Chondrocyte (in vitro differentiated cells): ENCODE measurements around the gene STYXL2. TPM values are rescaled to one million over a fixed set of nuclear protein-coding genes. Genes with fewer than 3 reads are reported as not detected.

Source experiments
- DNase-seq: peaks from one replicate; pipeline ENCODE4 v3.0.0; 2021; ENCODE audit warnings: mixed read lengths, low spot score
- H3K27ac Mint-ChIP-seq: one replicate; pipeline ENCODE4 v1.8.0; 2021; ENCODE audit warnings: mild to moderate bottlenecking, moderate library complexity, mixed read lengths; ENCODE audit not compliant: unreplicated experiment
- H3K27me3 Mint-ChIP-seq: 2 replicates; pipeline ENCODE4 v1.8.0; 2021; ENCODE audit warnings: low read depth, mixed read lengths
- H3K36me3 Mint-ChIP-seq: 2 replicates; pipeline ENCODE4 v1.8.0; 2021; ENCODE audit warnings: low read depth, mixed read lengths
- H3K4me1 Mint-ChIP-seq: 2 replicates; pipeline ENCODE4 v1.8.0; 2021; ENCODE audit warnings: low read depth, mild to moderate bottlenecking, mixed read lengths
- H3K4me3 Mint-ChIP-seq: one replicate; pipeline ENCODE4 v1.8.0; 2021; ENCODE audit warnings: mild to moderate bottlenecking, moderate library complexity, mixed read lengths; ENCODE audit not compliant: unreplicated experiment
- H3K9me3 Mint-ChIP-seq: 2 replicates; pipeline ENCODE4 v1.8.0; 2021; ENCODE audit warnings: low read depth, mixed read lengths
- total RNA-seq: library from RNA; stranded (reverse); gene quantifications from 3 replicates; pipeline ENCODE4 v1.2.1, GENCODE V29; 2021
- TF ChIP-seq, protein P1 (sequence below): fragments of 200-600 bp; sonication (generic); IDR thresholded peaks from 2 replicates; pipeline ENCODE4 v1.5.0; 2021; ENCODE audit warnings: antibody characterized with exemption, mild to moderate bottlenecking, moderate library complexity

STYXL2 gene
- total RNA-seq, 1 donor from 2014 or later, result 10.5 TPM

DNA sequence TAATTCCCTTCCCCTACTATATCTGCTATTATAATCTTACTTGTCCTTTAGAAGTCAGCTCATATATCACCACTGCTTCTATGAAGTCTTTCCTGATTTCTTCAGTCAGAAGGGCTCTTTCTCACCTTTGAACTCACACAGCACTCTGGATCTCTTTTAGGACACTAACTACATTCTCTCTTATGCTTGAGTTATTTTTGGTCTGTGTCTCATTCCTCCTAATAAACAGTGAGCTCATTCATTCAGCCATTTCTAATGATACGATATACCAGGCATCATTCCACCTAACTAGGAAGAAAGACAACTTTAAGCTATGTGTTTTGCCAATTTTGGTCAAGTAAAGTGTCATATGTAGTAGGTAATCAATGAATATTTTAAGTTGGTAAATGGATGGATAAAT, 1.2 kb upstream of the STYXL2 start:
- H3K27ac Mint-ChIP-seq, result no peak overlapping the region
- peaks cover 44% of the 10 kb centered on the region for H3K4me1 Mint-ChIP-seq
- TF ChIP-seq, protein P1, sequence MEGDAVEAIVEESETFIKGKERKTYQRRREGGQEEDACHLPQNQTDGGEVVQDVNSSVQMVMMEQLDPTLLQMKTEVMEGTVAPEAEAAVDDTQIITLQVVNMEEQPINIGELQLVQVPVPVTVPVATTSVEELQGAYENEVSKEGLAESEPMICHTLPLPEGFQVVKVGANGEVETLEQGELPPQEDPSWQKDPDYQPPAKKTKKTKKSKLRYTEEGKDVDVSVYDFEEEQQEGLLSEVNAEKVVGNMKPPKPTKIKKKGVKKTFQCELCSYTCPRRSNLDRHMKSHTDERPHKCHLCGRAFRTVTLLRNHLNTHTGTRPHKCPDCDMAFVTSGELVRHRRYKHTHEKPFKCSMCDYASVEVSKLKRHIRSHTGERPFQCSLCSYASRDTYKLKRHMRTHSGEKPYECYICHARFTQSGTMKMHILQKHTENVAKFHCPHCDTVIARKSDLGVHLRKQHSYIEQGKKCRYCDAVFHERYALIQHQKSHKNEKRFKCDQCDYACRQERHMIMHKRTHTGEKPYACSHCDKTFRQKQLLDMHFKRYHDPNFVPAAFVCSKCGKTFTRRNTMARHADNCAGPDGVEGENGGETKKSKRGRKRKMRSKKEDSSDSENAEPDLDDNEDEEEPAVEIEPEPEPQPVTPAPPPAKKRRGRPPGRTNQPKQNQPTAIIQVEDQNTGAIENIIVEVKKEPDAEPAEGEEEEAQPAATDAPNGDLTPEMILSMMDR, result no peak
- no peak overlapping the region for H3K4me3 Mint-ChIP-seq
- no peak for DNase-seq
- H3K27me3 Mint-ChIP-seq, result no peaks in the 10 kb centered on the region
- peaks cover 4% of the 10 kb centered on the region for H3K9me3 Mint-ChIP-seq
- H3K36me3 Mint-ChIP-seq, result peaks cover 3% of the 10 kb centered on the region

DNA sequence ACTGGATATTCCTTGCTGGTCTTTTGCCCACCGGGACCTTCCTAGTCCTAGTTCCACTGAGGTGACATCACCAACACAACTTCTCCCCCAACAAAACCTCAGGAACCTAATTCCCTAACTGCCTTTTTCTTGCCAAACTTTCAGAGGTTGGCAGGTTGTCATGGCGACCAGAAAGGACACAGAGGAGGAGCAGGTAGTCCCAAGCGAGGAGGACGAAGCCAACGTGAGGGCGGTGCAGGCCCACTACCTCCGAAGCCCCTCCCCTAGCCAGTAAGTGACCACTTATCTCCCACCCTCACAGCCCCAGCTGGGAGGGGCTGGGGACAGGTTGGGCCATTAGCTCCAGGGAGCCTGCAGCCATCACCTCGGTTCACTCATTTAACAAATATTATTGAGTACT, 815 bp downstream of the STYXL2 start:
- no peak for DNase-seq
- Mint-ChIP-seq H3K4me1 (peaks cover 44% of the 10 kb centered on the region), H3K27me3 (no peaks in the 10 kb centered on the region), H3K4me3 (peak overlapping the region; percentile 71), H3K36me3 (peaks cover 3% of the 10 kb centered on the region), H3K9me3 (peaks cover 4% of the 10 kb centered on the region), H3K27ac (peak overlapping the region; percentile 53)
- TF ChIP-seq, protein P1, result no peak

DNA sequence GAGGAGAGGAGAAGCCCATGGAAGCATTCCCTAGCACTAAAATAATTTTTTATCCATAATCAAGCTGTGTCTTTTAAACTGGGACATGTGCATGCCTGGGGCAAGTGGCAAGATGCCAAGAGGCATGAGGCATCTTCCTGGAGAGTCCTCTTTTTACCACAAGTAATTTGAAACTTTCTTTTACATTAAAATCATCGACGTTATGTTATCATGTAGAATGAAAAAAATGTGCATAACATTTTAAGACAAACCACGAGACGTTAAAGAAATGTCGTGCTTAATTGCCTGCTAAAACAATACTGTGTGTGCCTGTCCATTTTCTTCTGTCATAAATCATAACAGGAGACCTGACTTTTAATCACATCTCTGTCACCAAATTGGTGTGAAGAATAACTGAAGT, 1.5 kb downstream of the STYXL2 start:
- TF ChIP-seq, protein P1, result no peak
- DNase-seq, result no peak
- Mint-ChIP-seq H3K9me3 (peaks cover 4% of the 10 kb centered on the region), H3K27ac (peak overlapping the region; percentile 53), H3K4me1 (peaks cover 44% of the 10 kb centered on the region), H3K36me3 (peaks cover 4% of the 10 kb centered on the region), H3K4me3 (peak overlapping the region; percentile 71), H3K27me3 (no peaks in the 10 kb centered on the region)

- no peaks in the 10 kb centered on the region for H3K27me3 Mint-ChIP-seq
- peaks cover 34% of the 10 kb centered on the region for H3K4me1 Mint-ChIP-seq
- H3K9me3 Mint-ChIP-seq, result peaks cover 4% of the 10 kb centered on the region
- DNase-seq, result no peak
- H3K36me3 Mint-ChIP-seq, result peaks cover 6% of the 10 kb centered on the region
- H3K4me3 Mint-ChIP-seq, result no peak overlapping the region
- no peak overlapping the region for H3K27ac Mint-ChIP-seq
- TF ChIP-seq, protein P1, result no peak
Observed at GRCh38 chr1:167099851-167100250, 6.0 kb downstream of the STYXL2 start.

GRCh38 chr1:167100730-167101129, 6.9 kb downstream of the STYXL2 start:
- no peaks in the 10 kb centered on the region for H3K27me3 Mint-ChIP-seq
- no peak overlapping the region for H3K27ac Mint-ChIP-seq
- peaks cover 6% of the 10 kb centered on the region for H3K36me3 Mint-ChIP-seq
- peaks cover 26% of the 10 kb centered on the region for H3K4me1 Mint-ChIP-seq
- peaks cover 4% of the 10 kb centered on the region for H3K9me3 Mint-ChIP-seq
- no peak for DNase-seq
- H3K4me3 Mint-ChIP-seq, result no peak overlapping the region
- TF ChIP-seq, protein P1, result no peak
